Effector memory CD4-positive, alpha-beta T cell (primary cell): ENCODE results near the gene ECEL1.

Experiments used
- DNase-seq, 3 donors: peaks; one replicate each; pipeline ENCODE4 v3.0.0-alpha.2; 2020
- H3K27ac ChIP-seq: 2 replicates; pipeline ENCODE4 v1.7.0; 2013; ENCODE audit warnings: mild to moderate bottlenecking, low read length, moderate library complexity; ENCODE audit not compliant: insufficient read depth, poor library complexity, severe bottlenecking
- H3K27me3 ChIP-seq: replicated peaks from 2 replicates; pipeline ENCODE4 v1.7.0; 2013; ENCODE audit warnings: mild to moderate bottlenecking, low read length; ENCODE audit not compliant: insufficient read depth, control insufficient read depth, poor library complexity, severe bottlenecking
- H3K36me3 ChIP-seq: 2 replicates; pipeline ENCODE4 v1.7.0; 2013; ENCODE audit warnings: mild to moderate bottlenecking, low read length, moderate library complexity; ENCODE audit not compliant: control insufficient read depth, insufficient read depth
- H3K4me1 ChIP-seq: 2 replicates; pipeline ENCODE4 v1.7.0; 2013; ENCODE audit warnings: low read length, mild to moderate bottlenecking; ENCODE audit not compliant: control insufficient read depth, insufficient read depth, poor library complexity, severe bottlenecking
- H3K4me3 ChIP-seq: 2 replicates; pipeline ENCODE4 v1.7.0; 2013; ENCODE audit warnings: low read length, low read depth, mild to moderate bottlenecking; ENCODE audit not compliant: insufficient read depth, poor library complexity, severe bottlenecking
- H3K9me3 ChIP-seq: 2 replicates; pipeline ENCODE4 v1.7.0; 2013; ENCODE audit warnings: mild to moderate bottlenecking, low read length, moderate library complexity; ENCODE audit not compliant: control insufficient read depth

The ECEL1 gene

GRCh38 chr2:232528746-232529460, 41.3 kb upstream of the ECEL1 start:
- Histone ChIP-seq H3K4me3 (no peak overlapping the region), H3K36me3 (no peaks in the 10 kb centered on the region), H3K27ac (no peak overlapping the region), H3K9me3 (no peaks in the 10 kb centered on the region), H3K27me3 (peaks cover 13% of the 10 kb centered on the region), H3K4me1 (peaks cover 5% of the 10 kb centered on the region)
- DNase-seq: no peak

GRCh38 chr2:232527905-232528470, 40.4 kb upstream of the ECEL1 start:
- DNase-seq: no peak
- no peak overlapping the region for H3K4me3 ChIP-seq
- H3K27me3 ChIP-seq: peaks cover 22% of the 10 kb centered on the region
- peaks cover 14% of the 10 kb centered on the region for H3K4me1 ChIP-seq
- no peak overlapping the region for H3K27ac ChIP-seq
- H3K9me3 ChIP-seq: no peaks in the 10 kb centered on the region
- H3K36me3 ChIP-seq: no peaks in the 10 kb centered on the region

- H3K27me3 ChIP-seq: peaks cover 37% of the 10 kb centered on the region
- no peak overlapping the region for H3K4me3 ChIP-seq
- peaks cover 27% of the 10 kb centered on the region for H3K4me1 ChIP-seq
- H3K36me3 ChIP-seq: no peaks in the 10 kb centered on the region
- no peak overlapping the region for H3K27ac ChIP-seq
- DNase-seq: no peak
- H3K9me3 ChIP-seq: no peaks in the 10 kb centered on the region
Observed at GRCh38 chr2:232526372-232526941, 38.8 kb upstream of the ECEL1 start.

DNA sequence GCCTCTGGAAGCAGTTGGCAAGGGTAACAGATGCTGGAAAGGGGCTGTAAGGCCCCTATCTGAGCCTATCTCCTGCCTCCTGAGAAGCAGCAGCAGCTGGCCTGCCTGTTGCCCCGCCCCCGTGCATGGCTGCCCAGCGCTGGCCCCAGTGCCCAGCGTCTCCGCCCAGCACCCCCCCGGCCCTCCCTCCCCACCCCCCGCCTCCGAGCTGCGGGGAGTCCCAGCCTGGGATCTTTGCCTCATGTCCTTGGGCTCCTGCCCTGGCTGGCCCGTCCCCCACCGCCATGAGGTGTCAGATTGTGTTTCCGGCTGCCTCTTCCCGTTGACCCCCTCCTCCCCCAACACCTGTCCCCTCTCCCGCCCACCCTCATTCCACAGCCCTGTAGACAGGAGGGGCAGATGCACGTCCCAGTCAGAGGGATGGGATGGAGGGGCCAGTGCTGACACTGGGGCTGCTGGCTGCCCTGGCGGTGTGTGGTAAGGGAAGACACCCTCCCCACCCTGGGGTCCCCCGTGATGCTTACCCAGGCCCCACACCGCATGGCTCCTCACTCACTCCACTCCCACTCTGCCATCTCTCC, 38.2 kb upstream of the ECEL1 start, which contains the start of gene CHRND:
TSS of gene CHRND (plus strand) at position 370 of the 581 bp plus-strand sequence. CDS start at position 426, 56 bp downstream.
- peaks cover 40% of the 10 kb centered on the region for H3K27me3 ChIP-seq
- H3K36me3 ChIP-seq: no peaks in the 10 kb centered on the region
- H3K4me1 ChIP-seq: peaks cover 27% of the 10 kb centered on the region
- no peak within 1 kb of the TSS for H3K4me3 ChIP-seq
- no peaks in the 10 kb centered on the region for H3K9me3 ChIP-seq
- no peak within 1 kb of the TSS for H3K27ac ChIP-seq
- no peak for DNase-seq

- Histone ChIP-seq H3K4me1 (peaks cover 27% of the 10 kb centered on the region), H3K36me3 (no peaks in the 10 kb centered on the region), H3K4me3 (no peak overlapping the region), H3K27ac (no peak overlapping the region), H3K9me3 (no peaks in the 10 kb centered on the region), H3K27me3 (peaks cover 40% of the 10 kb centered on the region)
- no peak for DNase-seq
Observed at GRCh38 chr2:232525199-232525598, 37.6 kb upstream of the ECEL1 start.

DNA sequence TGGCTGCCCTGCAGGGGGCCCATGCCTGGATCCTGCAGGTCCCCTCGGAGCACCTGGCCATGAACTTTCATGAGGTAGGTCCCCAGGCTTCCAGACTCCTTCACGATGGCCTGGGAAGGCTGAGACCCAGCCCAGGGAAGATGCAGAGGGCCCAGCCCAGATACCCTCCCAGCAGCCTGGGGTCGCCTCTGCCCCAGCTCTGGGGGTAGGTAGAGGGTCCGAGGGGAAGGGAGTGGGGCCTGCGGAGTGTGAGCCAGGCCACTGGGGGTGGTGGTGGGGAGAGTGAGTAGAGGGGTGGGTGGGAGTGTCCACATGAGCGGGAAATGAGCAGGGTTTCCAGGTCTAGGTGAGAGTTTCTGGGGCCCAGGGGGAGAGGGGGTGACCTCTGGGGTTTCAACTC, 37.1 kb upstream of the ECEL1 start:
- no peaks in the 10 kb centered on the region for H3K36me3 ChIP-seq
- peaks cover 27% of the 10 kb centered on the region for H3K4me1 ChIP-seq
- no peaks in the 10 kb centered on the region for H3K9me3 ChIP-seq
- no peak overlapping the region for H3K27ac ChIP-seq
- no peak for DNase-seq
- no peak overlapping the region for H3K4me3 ChIP-seq
- H3K27me3 ChIP-seq: peaks cover 40% of the 10 kb centered on the region

GRCh38 chr2:232523682-232524597, 36.3 kb upstream of the ECEL1 start:
- Histone ChIP-seq H3K36me3 (no peaks in the 10 kb centered on the region), H3K4me1 (peaks cover 27% of the 10 kb centered on the region), H3K9me3 (no peaks in the 10 kb centered on the region), H3K27ac (no peak overlapping the region), H3K27me3 (peaks cover 40% of the 10 kb centered on the region), H3K4me3 (peak overlapping the region; percentile 8)
- DNase-seq: no peak

- H3K27me3 ChIP-seq: peaks cover 40% of the 10 kb centered on the region
- H3K4me3 ChIP-seq: no peak overlapping the region
- H3K9me3 ChIP-seq: no peaks in the 10 kb centered on the region
Observed at GRCh38 chr2:232523402-232523681, 35.7 kb upstream of the ECEL1 start.

DNA sequence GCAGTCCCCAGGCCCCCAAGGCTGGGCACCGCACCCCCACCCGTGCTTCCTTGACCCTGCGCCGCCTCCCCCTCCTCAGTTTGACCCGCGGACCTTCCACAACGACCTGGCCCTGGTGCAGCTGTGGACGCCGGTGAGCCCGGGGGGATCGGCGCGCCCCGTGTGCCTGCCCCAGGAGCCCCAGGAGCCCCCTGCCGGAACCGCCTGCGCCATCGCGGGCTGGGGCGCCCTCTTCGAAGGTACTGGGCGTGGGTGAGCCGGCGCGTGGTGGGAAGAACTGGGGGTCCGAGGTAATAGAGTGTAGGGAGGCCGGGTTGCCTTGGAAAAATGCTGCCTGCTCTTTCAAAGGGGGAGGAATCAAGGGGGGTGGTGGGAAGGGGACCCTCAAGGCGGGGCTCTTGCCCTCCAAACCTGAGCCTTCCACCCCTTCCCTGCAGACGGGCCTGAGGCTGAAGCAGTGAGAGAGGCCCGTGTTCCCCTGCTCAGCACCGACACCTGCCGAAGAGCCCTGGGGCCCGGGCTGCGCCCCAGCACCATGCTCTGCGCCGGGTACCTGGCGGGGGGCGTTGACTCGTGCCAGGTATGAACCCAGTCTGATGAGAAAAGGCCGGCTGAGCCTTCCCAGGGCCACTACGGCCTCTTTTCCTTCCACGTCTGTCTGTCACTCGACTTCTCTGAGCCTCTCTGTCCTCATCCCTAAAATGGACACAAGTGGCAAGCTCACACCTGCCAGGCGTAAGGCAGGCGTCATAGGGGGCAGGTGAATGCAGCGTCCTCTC, 35.2 kb upstream of the ECEL1 start:
- peaks cover 27% of the 10 kb centered on the region for H3K4me1 ChIP-seq
- peaks cover 40% of the 10 kb centered on the region for H3K27me3 ChIP-seq
- no peaks in the 10 kb centered on the region for H3K36me3 ChIP-seq
- no peaks in the 10 kb centered on the region for H3K9me3 ChIP-seq
- H3K27ac ChIP-seq: no peak overlapping the region
- H3K4me3 ChIP-seq: peak overlapping the region; percentile 52
- no peak for DNase-seq

More at GRCh38 chr2:232523402-232523681, 35.7 kb upstream of the ECEL1 start:
- Histone ChIP-seq H3K27ac (no peak overlapping the region), H3K4me1 (peaks cover 27% of the 10 kb centered on the region), H3K36me3 (no peaks in the 10 kb centered on the region)
- DNase-seq: no peak
